IPS DF 6.9 (cell line): Measurements from ENCODE around the gene LCN10.

Experiments
- DNase-seq: peaks from one replicate; pipeline ENCODE4 v3.0.0-alpha.2; 2013; ENCODE audit warnings: low read depth, low spot score
- H3K27ac ChIP-seq: one replicate; pipeline ENCODE4 v1.5.1; 2013; ENCODE audit warnings: low read length, control low read depth
- H3K27me3 ChIP-seq: 2 replicates; pipeline ENCODE4 v1.6.1; 2013; ENCODE audit warnings: mild to moderate bottlenecking, low read length; ENCODE audit not compliant: control insufficient read depth, insufficient read depth
- H3K36me3 ChIP-seq: 2 replicates; pipeline ENCODE4 v1.6.1; 2013; ENCODE audit warnings: low read length; ENCODE audit not compliant: control insufficient read depth, insufficient read depth
- H3K4me1 ChIP-seq: 2 replicates; pipeline ENCODE4 v1.6.1; 2013; ENCODE audit warnings: low read length; ENCODE audit not compliant: control insufficient read depth, insufficient read depth
- H3K4me3 ChIP-seq: 2 replicates; pipeline ENCODE4 v1.5.1; 2013; ENCODE audit warnings: mild to moderate bottlenecking, low read length
- H3K9me3 ChIP-seq: 2 replicates; pipeline ENCODE4 v1.6.1; 2013; ENCODE audit warnings: low read length, inconsistent platforms; ENCODE audit not compliant: control insufficient read depth, insufficient read depth
- WGBS: extraction: QIAGEN DNeasy Blood & Tissue Kit; methylation state at CpG from one replicate; pipeline ENCODE4 v1.1.7; 2013; ENCODE audit warnings: mixed read lengths, missing lambda C conversion rate; ENCODE audit not compliant: insufficient read length, insufficient coverage; 5-methylcytosine and 5-hydroxymethylcytosine counted together

Gene LCN10

GRCh38 chr9:136738960-136739359 lies 3.8 kb downstream of the LCN10 start:
- Histone ChIP-seq H3K27me3 (no peaks in the 10 kb centered on the region), H3K27ac (no peak overlapping the region), H3K36me3 (no peaks in the 10 kb centered on the region), H3K4me3 (no peak overlapping the region), H3K4me1 (peaks cover 11% of the 10 kb centered on the region), H3K9me3 (no peaks in the 10 kb centered on the region)
- no CpG with 5 or more reads among the region's 20 CpGs for WGBS
- no peak for DNase-seq

- Histone ChIP-seq H3K27me3 (no peaks in the 10 kb centered on the region), H3K9me3 (no peaks in the 10 kb centered on the region), H3K4me1 (0 out of 2 replicates have a peak, but pooled peaks cover under 1% of the 10 kb centered on the region), H3K4me3 (no peak overlapping the region), H3K36me3 (no peaks in the 10 kb centered on the region), H3K27ac (no peak overlapping the region)
- no peak for DNase-seq
- no CpG with 5 or more reads among the region's 21 CpGs for WGBS
These were observed 6.8 kb downstream of the LCN10 start for GRCh38 chr9:136735812-136736480.

GRCh38 chr9:136734837-136735496 lies 7.8 kb downstream of the LCN10 start:
- H3K36me3 ChIP-seq = no peaks in the 10 kb centered on the region
- no peaks in the 10 kb centered on the region for H3K4me1 ChIP-seq
- no CpG with 5 or more reads among the region's 12 CpGs for WGBS
- H3K4me3 ChIP-seq = no peak overlapping the region
- no peaks in the 10 kb centered on the region for H3K9me3 ChIP-seq
- no peaks in the 10 kb centered on the region for H3K27me3 ChIP-seq
- no peak overlapping the region for H3K27ac ChIP-seq
- DNase-seq = no peak

GRCh38 chr9:136733611-136734010 lies 9.1 kb downstream of the LCN10 start:
- no peak for DNase-seq
- Histone ChIP-seq H3K27ac (no peak overlapping the region), H3K36me3 (no peaks in the 10 kb centered on the region), H3K27me3 (no peaks in the 10 kb centered on the region), H3K9me3 (no peaks in the 10 kb centered on the region), H3K4me3 (no peak overlapping the region), H3K4me1 (no peaks in the 10 kb centered on the region)
- no CpG with 5 or more reads among the region's 12 CpGs for WGBS

GRCh38 chr9:136732444-136733178 lies 10.1 kb downstream of the LCN10 start:
- Histone ChIP-seq H3K4me1 (no peaks in the 10 kb centered on the region), H3K4me3 (no peak overlapping the region), H3K9me3 (no peaks in the 10 kb centered on the region), H3K36me3 (no peaks in the 10 kb centered on the region), H3K27ac (no peak overlapping the region), H3K27me3 (no peaks in the 10 kb centered on the region)
- DNase-seq = no peak
- WGBS = no CpG with 5 or more reads among the region's 16 CpGs

GRCh38 chr9:136729926-136730325 lies 12.8 kb downstream of the LCN10 start:
- H3K36me3 ChIP-seq = peaks cover 13% of the 10 kb centered on the region; the same call in 1 of the 2 replicates
- no peaks in the 10 kb centered on the region for H3K27me3 ChIP-seq
- WGBS = no CpG with 5 or more reads among the region's 8 CpGs
- no peak overlapping the region for H3K27ac ChIP-seq
- no peaks in the 10 kb centered on the region for H3K4me1 ChIP-seq
- H3K4me3 ChIP-seq = no peak overlapping the region
- H3K9me3 ChIP-seq = no peaks in the 10 kb centered on the region
- no peak for DNase-seq

- H3K4me3 ChIP-seq = no peak overlapping the region
- no peak overlapping the region for H3K27ac ChIP-seq
- no peak for DNase-seq
- no CpG with 5 or more reads among the region's 7 CpGs for WGBS
- no peaks in the 10 kb centered on the region for H3K4me1 ChIP-seq
- H3K9me3 ChIP-seq = no peaks in the 10 kb centered on the region
- H3K36me3 ChIP-seq = peaks cover 13% of the 10 kb centered on the region; the same call in 1 of the 2 replicates
- no peaks in the 10 kb centered on the region for H3K27me3 ChIP-seq
These were observed 13.6 kb downstream of the LCN10 start for GRCh38 chr9:136729144-136729543.

GRCh38 chr9:136728548-136729123 lies 14.1 kb downstream of the LCN10 start:
- Histone ChIP-seq H3K36me3 (peaks cover 18% of the 10 kb centered on the region), H3K27me3 (no peaks in the 10 kb centered on the region), H3K4me3 (peak overlapping the region; percentile 77), H3K9me3 (no peaks in the 10 kb centered on the region), H3K27ac (no peak overlapping the region), H3K4me1 (no peaks in the 10 kb centered on the region)
- no peak for DNase-seq
- no CpG with 5 or more reads among the region's 53 CpGs for WGBS

GRCh38 chr9:136728080-136728547 lies 14.6 kb downstream of the LCN10 start:
- Histone ChIP-seq H3K27me3 (no peaks in the 10 kb centered on the region), H3K36me3 (peaks cover 23% of the 10 kb centered on the region), H3K27ac (no peak overlapping the region), H3K4me3 (peak overlapping the region; percentile 77), H3K9me3 (no peaks in the 10 kb centered on the region), H3K4me1 (no peaks in the 10 kb centered on the region)
- DNase-seq = no peak
- no CpG with 5 or more reads among the region's 66 CpGs for WGBS

GRCh38 chr9:136726631-136727191 lies 16.0 kb downstream of the LCN10 start:
- no peak for DNase-seq
- Histone ChIP-seq H3K27ac (no peak overlapping the region), H3K36me3 (peaks cover 30% of the 10 kb centered on the region)

More at GRCh38 chr9:136726631-136727191, 16.0 kb downstream of the LCN10 start:
- H3K4me1 ChIP-seq = no peaks in the 10 kb centered on the region
- peak overlapping the region; percentile 7; the same call in 1 of the 2 replicates for H3K4me3 ChIP-seq
- no peaks in the 10 kb centered on the region for H3K27me3 ChIP-seq
- WGBS = no CpG with 5 or more reads among the region's 18 CpGs
- no peaks in the 10 kb centered on the region for H3K9me3 ChIP-seq
